ENCODE data around the gene GIGYF1. TPM values are rescaled to one million over a fixed set of nuclear protein-coding genes. Genes with fewer than 3 reads are reported as not detected.

The GIGYF1 gene
- total and polyA plus RNA-seq, 2 of the 4 experiments (the other 2 are of a cell fraction), result 3.0 to 10.7 TPM

GRCh38 chr7:100667331-100668068 is 26.6 kb downstream of the GIGYF1 start:
- Histone ChIP-seq H2AK5ac (ENCODE audit: low read depth, low read length) (no peak overlapping the region), H4K5ac (ENCODE audit: low read depth, low read length) (no peak overlapping the region), H2AK9ac (replicated peaks; ENCODE audit: low read depth, low read length, poor library complexity) (no peak overlapping the region), H3K79me1 (ENCODE audit: low read depth in 1 of 2, low read length in 2 of 2) (no peaks in the 10 kb centered on the region), H4K8ac (ENCODE audit: low read depth in 2 of 2, low read length in 2 of 2) (no peak overlapping the region), H3K27ac (ENCODE audit: insufficient read depth, low read length) (no peak overlapping the region), H2BK5ac (ENCODE audit: low read depth, low read length, poor library complexity, severe bottlenecking) (no peak overlapping the region), H3K27me3 (ENCODE audit: control insufficient read depth, insufficient read depth, low read length) (no peaks in the 10 kb centered on the region; the same call in 1 of the 2 replicates), H2AFZ (replicated peaks; ENCODE audit: low read length, poor library complexity) (no peak overlapping the region), H3K4ac (ENCODE audit: low read depth, low read length) (no peak overlapping the region), H3K9me3 (ENCODE audit: control insufficient read depth, insufficient read depth, low read length) (no peaks in the 10 kb centered on the region), H3K9ac (ENCODE audit: low read depth, low read length) (no peak overlapping the region), H2BK20ac (ENCODE audit: low read depth, low read length) (no peak overlapping the region), H4K20me1 (ENCODE audit: insufficient read depth, low read length) (no peaks in the 10 kb centered on the region), H3K4me1 (ENCODE audit: control insufficient read depth, insufficient read depth, low read length) (no peaks in the 10 kb centered on the region), H3K9me1 (ENCODE audit: insufficient read depth, low read length) (0 out of 2 replicates have a peak, but pooled peaks cover 2% of the 10 kb centered on the region), H2BK15ac (ENCODE audit: low read depth, low read length) (no peak overlapping the region), H3K56ac (ENCODE audit: extremely low read depth, insufficient read depth, low read length) (no peak overlapping the region), H3K4me3 (ENCODE audit: insufficient read depth, low read depth, low read length) (no peak overlapping the region), H4K91ac (ENCODE audit: insufficient read depth, low read depth, low read length) (no peak overlapping the region), H3K18ac (ENCODE audit: low read depth, low read length) (no peak overlapping the region), H3K14ac (replicated peaks; ENCODE audit: low read depth, low read length) (no peak overlapping the region), H3K36me3 (ENCODE audit: control insufficient read depth, insufficient read depth, low read length) (no peaks in the 10 kb centered on the region), H2BK120ac (ENCODE audit: low read depth, low read length) (no peak overlapping the region), H3K4me2 (ENCODE audit: low read depth, low read length) (no peak overlapping the region), H3K23ac (ENCODE audit: low read depth, low read length) (no peak overlapping the region)
- no peak for DNase-seq
- ChIA-PET CTCF (no interaction called here), POLR2A (ENCODE audit: unreplicated experiment) (no interaction called here)
- TF ChIP-seq FOS (IDR thresholded peaks at IDR 0.05; ENCODE audit: low read depth, low read length) (no peak), NFE2L2 (IDR thresholded peaks at IDR 0.05; ENCODE audit: low read depth, low read length) (no peak), SMC3 (IDR thresholded peaks at IDR 0.05; ENCODE audit: low read depth, low read length) (no peak), POLR2A (IDR thresholded peaks at IDR 0.05; ENCODE audit: low read depth, low read length) (no peak), CEBPB (IDR thresholded peaks at IDR 0.05; ENCODE audit: low read depth, low read length) (no peak), CTCF (conservative IDR thresholded peaks at IDR 0.05; ENCODE audit: low read depth, low read length) (no peak), ELK1 (IDR thresholded peaks at IDR 0.05; ENCODE audit: borderline replicate concordance, low read depth, low read length) (no peak), BHLHE40 (IDR thresholded peaks at IDR 0.05; ENCODE audit: low read depth, low read length) (no peak), RAD21 (IDR thresholded peaks at IDR 0.05; ENCODE audit: low read length) (no peak), MAFK (IDR thresholded peaks at IDR 0.05; ENCODE audit: low read depth, low read length) (no peak), MXI1 (IDR thresholded peaks at IDR 0.05; ENCODE audit: borderline replicate concordance, low read depth, low read length) (no peak), MAZ (IDR thresholded peaks at IDR 0.05; ENCODE audit: borderline replicate concordance, low read depth, low read length) (no peak), RFX5 (IDR thresholded peaks at IDR 0.05; ENCODE audit: low read depth, low read length) (no peak), CHD1 (IDR thresholded peaks at IDR 0.05; ENCODE audit: low read depth, low read length) (no peak), RCOR1 (IDR thresholded peaks at IDR 0.05; ENCODE audit: insufficient replicate concordance, low read length) (no peak), USF2 (IDR thresholded peaks at IDR 0.05; ENCODE audit: low read depth, low read length) (no peak)
- in situ Hi-C loops (cut with MboI; ENCODE audit: low sequenced_read_pairs) (loop anchor here (5.0 kb wide), 1 partner anchor 100 kb away; no protein-coding TSS in a partner anchor), dilution Hi-C loops (cut with HindIII; ENCODE audit: low sequenced_read_pairs, unreplicated experiment) (no loop called here), intact Hi-C loops (cut with micrococcal nuclease) (no loop called here)
- ATAC-seq (ENCODE audit: low read depth), result no peak
- no TSS peak for BruUV-seq (replicated peaks)
- WGBS, 2 experiments (ENCODE audit: extremely low coverage in 2 of 2, insufficient read length in 1 of 2), result 77% methylated on average over 14 of the region's 16 CpGs; no CpG with 5 or more reads in 1 of the 2 experiments

Data from IMR-90 (cell line).